Liver (tissue), 9 donors: ENCODE data around the gene MIR17HG. TPM values are rescaled to one million over a fixed set of nuclear protein-coding genes. Genes with fewer than 3 reads are reported as not detected.

Experiments
- DNase-seq: peaks from one replicate; pipeline ENCODE4 v3.0.0-alpha.2; 2017; ENCODE audit warnings: low spot score
- H3K27ac ChIP-seq, 2 donors: one replicate each; pipeline ENCODE4 v1.7.0; 2013; ENCODE audit warnings: inconsistent platforms in 2 of 2, low read length in 2 of 2, control low read depth in 1 of 2, low read depth in 1 of 2, mild to moderate bottlenecking in 1 of 2
- H3K27me3 ChIP-seq, 4 donors: one replicate each; pipeline versions ENCODE4 v1.6.1 to v1.7.0; 2013; ENCODE audit warnings: low read length in 3 of 4, inconsistent platforms in 1 of 4, mild to moderate bottlenecking in 1 of 4, moderate library complexity in 1 of 4; ENCODE audit not compliant: control insufficient read depth in 4 of 4, insufficient read depth in 4 of 4
- H3K36me3 ChIP-seq, 4 donors: one replicate each; pipeline versions ENCODE4 v1.6.1 to v1.7.0; 2013; ENCODE audit warnings: low read length in 3 of 4, mild to moderate bottlenecking in 3 of 4, low read depth in 1 of 4, moderate library complexity in 1 of 4; ENCODE audit not compliant: control insufficient read depth in 4 of 4, insufficient read depth in 3 of 4
- H3K4me1 ChIP-seq, 4 donors: one replicate each; pipeline versions ENCODE4 v1.6.1 to v1.7.0; 2013; ENCODE audit warnings: low read length in 3 of 4, mild to moderate bottlenecking in 3 of 4, moderate library complexity in 1 of 4; ENCODE audit not compliant: control insufficient read depth in 4 of 4, insufficient read depth in 4 of 4
- H3K4me3 ChIP-seq, 3 donors: one replicate each; pipeline versions ENCODE4 v1.6.1 to v1.7.0; 2013; ENCODE audit warnings: low read length in 3 of 3, control low read depth in 1 of 3, low read depth in 1 of 3, mild to moderate bottlenecking in 1 of 3
- H3K9ac ChIP-seq, 2 donors: one replicate each; pipeline ENCODE4 v1.7.0; 2013; ENCODE audit warnings: low read length in 2 of 2, mild to moderate bottlenecking in 2 of 2, moderate library complexity in 2 of 2, control low read depth in 1 of 2, low read depth in 1 of 2
- H3K9me3 ChIP-seq, 4 donors: one replicate each; pipeline versions ENCODE4 v1.6.1 to v1.7.0; 2013; ENCODE audit warnings: low read length in 3 of 4; ENCODE audit not compliant: control insufficient read depth in 4 of 4
- EGR1 ChIP-seq, 2 donors: IDR thresholded peaks; 2 replicates each; pipeline ENCODE4 v1.6.1; 2016 to 2018; ENCODE audit warnings: antibody characterized with exemption in 2 of 2, low read depth in 2 of 2
- FOXA1 ChIP-seq: IDR thresholded peaks from 2 replicates; pipeline ENCODE4 v1.6.1; 2016; ENCODE audit warnings: antibody characterized with exemption
- FOXA2 ChIP-seq: IDR thresholded peaks from 2 replicates; pipeline ENCODE4 v1.6.1; 2016; ENCODE audit warnings: antibody characterized with exemption
- GABPA ChIP-seq, 2 donors: IDR thresholded peaks in 1 of 2; conservative IDR thresholded peaks in 1 of 2; 2 replicates each; pipeline ENCODE4 v1.6.1; 2016; ENCODE audit warnings: antibody characterized with exemption in 2 of 2, mild to moderate bottlenecking in 1 of 2, moderate library complexity in 1 of 2
- HNF4A ChIP-seq, 2 donors: conservative IDR thresholded peaks; 2 replicates each; pipeline ENCODE4 v1.6.1; 2016; ENCODE audit warnings: antibody characterized with exemption in 2 of 2, mild to moderate bottlenecking in 2 of 2
- HNF4G ChIP-seq: IDR thresholded peaks from 2 replicates; pipeline ENCODE4 v1.6.1; 2016; ENCODE audit warnings: antibody characterized with exemption
- JUND ChIP-seq, 2 donors: IDR thresholded peaks; 2 replicates each; pipeline ENCODE4 v1.6.1; 2016; ENCODE audit warnings: antibody characterized with exemption in 2 of 2
- MAX ChIP-seq: IDR thresholded peaks from 2 replicates; pipeline ENCODE4 v1.6.1; 2016; ENCODE audit warnings: antibody characterized with exemption
- NR2F2 ChIP-seq: IDR thresholded peaks from 2 replicates; pipeline ENCODE4 v1.6.1; 2016; ENCODE audit warnings: antibody characterized with exemption
- RXRA ChIP-seq, 2 donors: IDR thresholded peaks; 2 replicates each; pipeline ENCODE4 v1.6.1; 2017 to 2018; ENCODE audit warnings: antibody characterized with exemption in 2 of 2, mild to moderate bottlenecking in 1 of 2
- SP1 ChIP-seq: IDR thresholded peaks from 2 replicates; pipeline ENCODE4 v1.6.1; 2018; ENCODE audit warnings: antibody characterized with exemption, mild to moderate bottlenecking
- YY1 ChIP-seq: IDR thresholded peaks from 2 replicates; pipeline ENCODE4 v1.6.1; 2016; ENCODE audit warnings: antibody characterized with exemption, mild to moderate bottlenecking
- ZBTB33 ChIP-seq: IDR thresholded peaks from 2 replicates; pipeline ENCODE4 v1.6.1; 2016; ENCODE audit warnings: antibody characterized with exemption
- WGBS: extraction: QIAGEN DNeasy Blood & Tissue Kit; methylation state at CpG from one replicate; pipeline ENCODE4 v1.1.7; 2013; 5-methylcytosine and 5-hydroxymethylcytosine counted together
- polyA plus RNA-seq, 2 donors: library from polyadenylated mRNA; stranded (reverse) in 1 of 2; unstranded in 1 of 2; fragments of 200-250 nt in 1 of 2; fragments of >200 nt in 1 of 2; fragmentation: Nextera tagmentation in 1 of 2; extraction: Ambion mirVana in 1 of 2; gene quantifications; one replicate each; pipeline versions ENCODE4 v1.2.1 to v1.2.3, GENCODE V29; 2013 to 2015
- total RNA-seq, 2 donors: library from RNA; depleted of rRNA; stranded (reverse); fragments of >200 nt; gene quantifications; one replicate each; pipeline ENCODE4 v1.2.3, GENCODE V29; 2014
- TF ChIP-seq, protein P1 (sequence below): fragments of 150-350 bp; IDR thresholded peaks from 2 replicates; pipeline ENCODE4 v1.5.1; 2017; ENCODE audit warnings: improper control_type of control experiment, low read depth, low read length; ENCODE audit not compliant: missing input control
- TF ChIP-seq, protein P2 (sequence below): IDR thresholded peaks from 2 replicates; pipeline ENCODE4 v1.6.1; 2016; ENCODE audit warnings: antibody characterized with exemption, mild to moderate bottlenecking
- TF ChIP-seq, protein P3 (sequence below): IDR thresholded peaks from 2 replicates; pipeline ENCODE4 v1.6.1; 2016; ENCODE audit warnings: antibody characterized with exemption
- donor health status: healthy.
- donor health status: healthy.
- donor health status: healthy.
- donor health status: healthy.
- donor health status: healthy.

Gene MIR17HG
- total and polyA plus RNA-seq, 4 donors: 0.27 to 7.7 (median 4.4) TPM

DNA sequence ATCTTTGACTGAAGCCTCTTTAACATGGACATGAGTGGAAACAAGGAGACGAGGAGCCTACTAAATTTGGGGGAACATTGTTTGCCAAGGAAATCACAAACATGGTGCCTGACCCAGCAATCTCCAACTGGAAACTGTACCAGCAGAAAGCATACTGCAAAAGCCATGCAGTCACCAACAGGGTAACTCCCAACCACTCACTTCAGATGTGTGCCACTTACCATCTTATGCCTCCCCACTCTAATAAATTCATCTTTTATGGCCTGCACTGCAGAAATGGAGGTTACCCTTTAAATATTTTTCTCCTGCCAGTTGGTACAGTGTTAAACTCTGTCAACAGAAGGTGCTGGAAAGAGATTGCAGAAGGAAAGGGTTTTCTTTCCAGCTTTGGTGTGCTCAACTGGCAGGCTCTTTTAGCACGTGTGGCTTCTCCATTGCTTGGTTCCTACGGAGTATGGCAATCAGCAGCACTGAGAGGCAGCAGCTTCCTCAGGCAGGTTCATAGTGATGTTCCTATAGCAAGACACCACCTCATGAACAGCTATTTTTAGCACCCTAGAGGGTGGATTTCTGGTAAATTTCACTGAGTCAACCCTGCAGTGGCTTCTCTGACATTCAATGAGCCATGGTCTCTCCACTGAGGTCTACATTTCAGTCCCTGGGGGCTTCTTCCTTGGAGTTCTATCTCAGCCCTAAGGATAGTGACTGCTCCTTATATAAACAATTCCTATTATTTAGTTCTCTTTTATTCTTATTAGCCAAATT, 21.4 kb downstream of the MIR17HG start:
- Histone ChIP-seq H3K4me3 (no peak overlapping the region), H3K9ac (no peak overlapping the region), H3K27me3 (no peaks in the 10 kb centered on the region), H3K4me1 (peaks cover 0 to 21% (median 9%) of the 10 kb centered on the region in 4 donors), H3K36me3 (no peaks in the 10 kb centered on the region), H3K9me3 (no peaks in the 10 kb centered on the region), H3K27ac (no peak overlapping the region)
- no peak for TF ChIP-seq NR2F2
- no peak for TF ChIP-seq FOXA1
- TF ChIP-seq HNF4A (conservative IDR thresholded peaks at IDR 0.05): no peak
- no peak for TF ChIP-seq MAX
- TF ChIP-seq, protein P1, sequence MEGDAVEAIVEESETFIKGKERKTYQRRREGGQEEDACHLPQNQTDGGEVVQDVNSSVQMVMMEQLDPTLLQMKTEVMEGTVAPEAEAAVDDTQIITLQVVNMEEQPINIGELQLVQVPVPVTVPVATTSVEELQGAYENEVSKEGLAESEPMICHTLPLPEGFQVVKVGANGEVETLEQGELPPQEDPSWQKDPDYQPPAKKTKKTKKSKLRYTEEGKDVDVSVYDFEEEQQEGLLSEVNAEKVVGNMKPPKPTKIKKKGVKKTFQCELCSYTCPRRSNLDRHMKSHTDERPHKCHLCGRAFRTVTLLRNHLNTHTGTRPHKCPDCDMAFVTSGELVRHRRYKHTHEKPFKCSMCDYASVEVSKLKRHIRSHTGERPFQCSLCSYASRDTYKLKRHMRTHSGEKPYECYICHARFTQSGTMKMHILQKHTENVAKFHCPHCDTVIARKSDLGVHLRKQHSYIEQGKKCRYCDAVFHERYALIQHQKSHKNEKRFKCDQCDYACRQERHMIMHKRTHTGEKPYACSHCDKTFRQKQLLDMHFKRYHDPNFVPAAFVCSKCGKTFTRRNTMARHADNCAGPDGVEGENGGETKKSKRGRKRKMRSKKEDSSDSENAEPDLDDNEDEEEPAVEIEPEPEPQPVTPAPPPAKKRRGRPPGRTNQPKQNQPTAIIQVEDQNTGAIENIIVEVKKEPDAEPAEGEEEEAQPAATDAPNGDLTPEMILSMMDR: no peak
- TF ChIP-seq JUND (IDR thresholded peaks at IDR 0.05): no peak
- TF ChIP-seq RXRA (IDR thresholded peaks at IDR 0.05): no peak
- TF ChIP-seq, protein P2, sequence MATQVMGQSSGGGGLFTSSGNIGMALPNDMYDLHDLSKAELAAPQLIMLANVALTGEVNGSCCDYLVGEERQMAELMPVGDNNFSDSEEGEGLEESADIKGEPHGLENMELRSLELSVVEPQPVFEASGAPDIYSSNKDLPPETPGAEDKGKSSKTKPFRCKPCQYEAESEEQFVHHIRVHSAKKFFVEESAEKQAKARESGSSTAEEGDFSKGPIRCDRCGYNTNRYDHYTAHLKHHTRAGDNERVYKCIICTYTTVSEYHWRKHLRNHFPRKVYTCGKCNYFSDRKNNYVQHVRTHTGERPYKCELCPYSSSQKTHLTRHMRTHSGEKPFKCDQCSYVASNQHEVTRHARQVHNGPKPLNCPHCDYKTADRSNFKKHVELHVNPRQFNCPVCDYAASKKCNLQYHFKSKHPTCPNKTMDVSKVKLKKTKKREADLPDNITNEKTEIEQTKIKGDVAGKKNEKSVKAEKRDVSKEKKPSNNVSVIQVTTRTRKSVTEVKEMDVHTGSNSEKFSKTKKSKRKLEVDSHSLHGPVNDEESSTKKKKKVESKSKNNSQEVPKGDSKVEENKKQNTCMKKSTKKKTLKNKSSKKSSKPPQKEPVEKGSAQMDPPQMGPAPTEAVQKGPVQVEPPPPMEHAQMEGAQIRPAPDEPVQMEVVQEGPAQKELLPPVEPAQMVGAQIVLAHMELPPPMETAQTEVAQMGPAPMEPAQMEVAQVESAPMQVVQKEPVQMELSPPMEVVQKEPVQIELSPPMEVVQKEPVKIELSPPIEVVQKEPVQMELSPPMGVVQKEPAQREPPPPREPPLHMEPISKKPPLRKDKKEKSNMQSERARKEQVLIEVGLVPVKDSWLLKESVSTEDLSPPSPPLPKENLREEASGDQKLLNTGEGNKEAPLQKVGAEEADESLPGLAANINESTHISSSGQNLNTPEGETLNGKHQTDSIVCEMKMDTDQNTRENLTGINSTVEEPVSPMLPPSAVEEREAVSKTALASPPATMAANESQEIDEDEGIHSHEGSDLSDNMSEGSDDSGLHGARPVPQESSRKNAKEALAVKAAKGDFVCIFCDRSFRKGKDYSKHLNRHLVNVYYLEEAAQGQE: no peak
- TF ChIP-seq HNF4G: no peak
- no peak for TF ChIP-seq GABPA (IDR thresholded peaks at IDR 0.05 in 1 of 2, conservative IDR thresholded peaks at IDR 0.05 in 1 of 2)
- TF ChIP-seq, protein P3, sequence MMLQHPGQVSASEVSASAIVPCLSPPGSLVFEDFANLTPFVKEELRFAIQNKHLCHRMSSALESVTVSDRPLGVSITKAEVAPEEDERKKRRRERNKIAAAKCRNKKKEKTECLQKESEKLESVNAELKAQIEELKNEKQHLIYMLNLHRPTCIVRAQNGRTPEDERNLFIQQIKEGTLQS: no peak
- no peak for TF ChIP-seq FOXA2
- no peak for TF ChIP-seq SP1
- DNase-seq: no peak
- 76% methylated on average over 3 of the region's 3 CpGs for WGBS

- H3K4me3 ChIP-seq: no peak overlapping the region
- H3K36me3 ChIP-seq: no peaks in the 10 kb centered on the region
- 70% methylated on average over 3 of the region's 3 CpGs for WGBS
- H3K9ac ChIP-seq: no peak overlapping the region
- no peaks in the 10 kb centered on the region for H3K27me3 ChIP-seq
- H3K27ac ChIP-seq: no peak overlapping the region
- peaks cover 0 to 21% (median 9%) of the 10 kb centered on the region in 4 donors for H3K4me1 ChIP-seq
- no peaks in the 10 kb centered on the region for H3K9me3 ChIP-seq
- DNase-seq: no peak
- TF ChIP-seq MAX (no peak), NR2F2 (no peak), HNF4G (no peak), EGR1 (IDR thresholded peaks at IDR 0.05; ENCODE audit: low read depth in 2 of 2) (no peak), SP1 (no peak), JUND (IDR thresholded peaks at IDR 0.05) (no peak), YY1 (no peak), ZBTB33 (no peak)
- TF ChIP-seq, protein P2: no peak
- TF ChIP-seq, protein P1: no peak
Observed at GRCh38 chr13:91369441-91369831, 21.9 kb downstream of the MIR17HG start.
